Adrenal gland (tissue), 12 donors: ENCODE results near the gene ZNF550. TPM values are rescaled to one million over a fixed set of nuclear protein-coding genes. Genes with fewer than 3 reads are reported as not detected.
A peak's percentile ranks its signal among the peaks of the same experiment; 100 is the strongest.

ENCODE experiments used
- DNase-seq, 7 donors: peaks; one replicate each; pipeline ENCODE4 v3.0.0-alpha.2; 2019 to 2020
- H3K27ac ChIP-seq, 5 donors: fragments of 200-600 bp; sonication (generic) in 4 of 5; 1 replicate in 3 of 5; 2 replicates in 2 of 5; pipeline versions ENCODE4 v1.5.1 to v1.8.0; 2016 to 2020; ENCODE audit warnings: mild to moderate bottlenecking in 1 of 5
- H3K27me3 ChIP-seq: fragments of 200-600 bp; 2 replicates; pipeline ENCODE4 v1.8.0; 2021
- H3K36me3 ChIP-seq, 2 donors: fragments of 200-600 bp; replicated peaks in 1 of 2; 1 replicate in 1 of 2; 2 replicates in 1 of 2; pipeline versions ENCODE4 v1.5.1 to v1.8.0; 2018 to 2022
- H3K4me1 ChIP-seq, 2 donors: fragments of 200-600 bp; replicated peaks in 1 of 2; 1 replicate in 1 of 2; 2 replicates in 1 of 2; pipeline versions ENCODE4 v1.5.1 to v1.8.0; 2018 to 2021
- H3K4me3 ChIP-seq, 4 donors: fragments of 200-600 bp; sonication (generic) in 3 of 4; one replicate each; pipeline ENCODE4 v1.5.1; 2016 to 2018
- H3K9me3 ChIP-seq, 3 donors: fragments of 200-600 bp; sonication (generic) in 1 of 3; replicated peaks in 1 of 3; 1 replicate in 2 of 3; 2 replicates in 1 of 3; pipeline versions ENCODE4 v1.5.1 to v1.8.0; 2016 to 2021
- CTCF ChIP-seq, 6 experiments: fragments of 450-650 bp in 4 of 6; fragments of 200-600 bp in 2 of 6; sonication (generic) in 1 of 6; IDR thresholded peaks; 1 replicate in 5 of 6; 2 replicates in 1 of 6; pipeline versions ENCODE4 v1.5.1 to v1.8.0; 2016 to 2021; ENCODE audit warnings: antibody characterized with exemption in 6 of 6, mild to moderate bottlenecking in 2 of 6, moderate library complexity in 1 of 6
- POLR2A ChIP-seq, 2 donors: fragments of 450-650 bp; IDR thresholded peaks; one replicate each; pipeline ENCODE4 v1.6.1; 2017; ENCODE audit warnings: antibody characterized with exemption in 2 of 2, mild to moderate bottlenecking in 2 of 2, moderate library complexity in 1 of 2
- WGBS, 4 donors: extraction: QIAGEN DNeasy Blood & Tissue Kit in 2 of 4; methylation state at CpG; one replicate each; pipeline versions ENCODE4 v1.1.5 to v1.1.7; 2013 to 2017; 5-methylcytosine and 5-hydroxymethylcytosine counted together
- intact Hi-C, 2 donors: fragments of 100-400 bp; cut with DNase I; formaldehyde crosslinking; loops; one replicate each; pipeline versions ENCODE4 v1.14.1 to v1.15.0; 2022 to 2023
- polyA plus RNA-seq, 3 donors: library from polyadenylated mRNA; stranded (reverse); fragments of 200-250 nt in 2 of 3; fragments of 350-450 nt in 1 of 3; fragmentation: Illumina TruSeq in 1 of 3; extraction: RNeasy Lipid Tissue Mini Kit (QIAGEN cat#74804) in 1 of 3; gene quantifications; one replicate each; pipeline ENCODE4 v1.2.3, GENCODE V29; 2013 to 2014
- total RNA-seq, 9 donors: library from RNA; depleted of rRNA in 4 of 9; stranded (reverse); fragments of >200 nt in 4 of 9; fragments of 120-200 nt in 1 of 9; fragmentation: NEBNext Ultra II Directional in 1 of 9; extraction: Animal tissue kit (Norgen Biotek cat#: 25700) in 1 of 9; gene quantifications; one replicate each; pipeline versions ENCODE4 v1.1.0 to v1.2.4, GENCODE V29; 2013 to 2023
- donor health status: healthy with polysubstance abuse.
- donor health status: Bipolar disorder and iron deficiency.
- donor health status: DM: yes; HTN: yes; CAD: no.
- donor health status: DM: no; HTN: no; CAD: no.
- donor health status: DM: no; HTN: no; CAD: no.
- donor health status: DM: yes; HTN: yes; CAD: no.

Gene ZNF550
- total and polyA plus RNA-seq, 12 donors: 2.7 to 13.3 (median 6.9) TPM

GRCh38 chr19:57599377-57599760, 39.7 kb upstream of the ZNF550 start:
- no peaks in the 10 kb centered on the region for H3K9me3 ChIP-seq
- 49 to 57% (median 56%) methylated on average over 8 of the region's 8 CpGs for WGBS, 4 donors
- H3K27me3 ChIP-seq: no peaks in the 10 kb centered on the region
- no peak for TF ChIP-seq CTCF (IDR thresholded peaks at IDR 0.05)
- no peak for TF ChIP-seq POLR2A (IDR thresholded peaks at IDR 0.05)
- H3K4me1 ChIP-seq: peaks cover 0 to 9% of the 10 kb centered on the region in 2 donors
- no peaks in the 10 kb centered on the region for H3K36me3 ChIP-seq
- peak overlapping the region in 1 of 5 donors; percentile 33 for H3K27ac ChIP-seq
- intact Hi-C loops: no loop called here
- no peak for DNase-seq
- H3K4me3 ChIP-seq: peak overlapping the region in 3 of 4 donors; percentile 45 to 90 (median 66)

DNA sequence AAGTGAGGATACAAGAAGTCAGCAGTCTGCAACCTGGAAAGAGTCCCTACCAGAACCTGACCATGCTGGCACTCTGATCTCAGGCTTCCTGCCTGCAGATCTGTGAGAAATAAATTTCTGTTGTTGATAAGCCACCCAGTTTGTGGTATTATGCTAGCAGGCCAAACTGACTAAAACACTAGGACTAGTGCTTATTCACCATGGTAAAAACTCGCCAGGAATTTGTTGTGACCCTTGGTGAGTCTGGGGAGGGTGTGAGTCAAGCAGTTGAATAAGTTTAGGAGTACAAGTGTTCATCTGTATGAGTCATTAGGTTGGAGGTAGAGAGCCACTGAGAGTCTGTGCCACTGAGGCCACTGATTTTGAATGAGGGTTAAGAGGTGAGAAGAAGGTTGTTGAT, 27.9 kb upstream of the ZNF550 start:
- intact Hi-C loops: no loop called here
- Histone ChIP-seq H3K36me3 (peaks cover 0 to 13% of the 10 kb centered on the region in 2 donors), H3K9me3 (peaks cover 0 to 50% (median 0%) of the 10 kb centered on the region in 3 donors), H3K27ac (no peak overlapping the region), H3K4me1 (peaks cover 4 to 14% of the 10 kb centered on the region in 2 donors), H3K4me3 (no peak overlapping the region), H3K27me3 (no peaks in the 10 kb centered on the region)
- TF ChIP-seq CTCF (IDR thresholded peaks at IDR 0.05) (no peak), POLR2A (IDR thresholded peaks at IDR 0.05) (no peak)
- WGBS, 4 donors: 100% methylated on average over 1 of the region's 1 CpG
- DNase-seq: no peak

DNA sequence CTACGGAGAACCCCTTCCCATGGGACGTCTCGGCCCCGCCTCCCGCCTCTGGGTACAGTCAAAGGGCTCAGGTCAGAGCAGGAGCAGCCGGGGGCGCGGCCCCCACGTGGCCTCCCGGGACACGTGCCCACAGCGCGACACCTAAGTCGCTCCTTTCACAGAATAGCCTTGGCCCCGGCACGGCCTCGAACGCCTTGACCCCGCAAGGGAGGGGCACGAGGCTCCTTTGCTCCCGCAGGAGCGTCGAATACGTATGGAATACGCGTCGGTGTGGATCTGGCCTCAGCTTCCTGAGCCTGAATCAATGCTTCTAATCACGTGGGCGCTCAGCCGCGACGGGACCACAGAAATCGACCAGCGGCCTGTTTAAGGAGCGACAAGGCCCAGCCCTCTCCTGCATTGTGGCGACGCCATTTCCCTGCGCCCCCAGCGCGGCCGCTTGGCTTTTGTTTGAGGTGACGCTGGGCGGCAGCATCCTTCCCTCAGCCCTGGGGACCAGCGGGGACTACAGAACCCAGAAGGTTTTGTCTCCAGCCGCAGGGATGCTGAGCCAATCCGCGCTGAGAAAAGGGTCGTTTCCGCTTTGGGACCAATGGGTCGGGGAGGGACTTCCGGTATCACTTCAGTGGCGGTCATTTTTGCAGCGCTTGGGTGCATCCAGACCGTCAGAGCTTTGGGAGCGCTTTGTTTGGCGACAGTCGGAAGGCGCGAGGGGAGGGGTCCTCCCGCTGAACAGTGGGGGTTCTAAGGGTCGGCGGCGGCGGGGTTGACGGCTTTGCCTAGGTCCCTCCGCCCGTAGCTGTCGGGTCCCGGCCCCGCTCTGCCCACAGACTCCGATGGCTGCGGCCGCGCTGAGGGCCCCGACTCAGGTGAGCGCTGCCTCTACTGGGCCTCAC, 24.1 kb upstream of the ZNF550 start, which contains the start of gene ZIK1:
ZIK1 (plus strand) TSS at position 625 of the 896 bp plus-strand sequence; CDS start at position 837, 212 bp downstream.
- DNase-seq: peak; percentile 89 to 97 (median 93)
- peaks cover 4 to 19% of the 10 kb centered on the region in 2 donors for H3K4me1 ChIP-seq
- TF ChIP-seq CTCF (IDR thresholded peaks at IDR 0.05) (peak in 1 of 6 experiments; percentile 11), POLR2A (IDR thresholded peaks at IDR 0.05) (peak in 1 of 2 donors; percentile 26)
- H3K27me3 ChIP-seq: no peaks in the 10 kb centered on the region
- peak within 1 kb of the TSS in 3 of 4 donors; percentile 33 to 61 (median 58) for H3K4me3 ChIP-seq
- no peaks in the 10 kb centered on the region for H3K36me3 ChIP-seq
- peaks cover 0 to 16% (median 0%) of the 10 kb centered on the region in 3 donors for H3K9me3 ChIP-seq
- intact Hi-C loops: no loop called here
- WGBS, 4 donors: 1 to 2% (median 2%) methylated on average over 33 to 76 of the region's 76 CpGs; no CpG with 5 or more reads in 1 of the 4 donors
- peak within 1 kb of the TSS in 2 of 5 donors; percentile 39 to 66 for H3K27ac ChIP-seq

- DNase-seq: no peak
- intact Hi-C loops: no loop called here
- Histone ChIP-seq H3K36me3 (no peaks in the 10 kb centered on the region), H3K4me3 (peak overlapping the region in 2 of 4 donors; percentile 33 to 58), H3K9me3 (peaks cover 0 to 14% (median 0%) of the 10 kb centered on the region in 3 donors), H3K27ac (no peak overlapping the region), H3K4me1 (peaks cover 5 to 20% of the 10 kb centered on the region in 2 donors), H3K27me3 (no peaks in the 10 kb centered on the region)
- WGBS, 4 donors: 35 to 77% (median 45%) methylated on average over 8 to 21 of the region's 21 CpGs
- TF ChIP-seq POLR2A (IDR thresholded peaks at IDR 0.05) (no peak), CTCF (IDR thresholded peaks at IDR 0.05) (no peak)
Measured at GRCh38 chr19:57583104-57583520, 23.4 kb upstream of the ZNF550 start.
